GM12872 (cell line): ENCODE measurements around the gene AKR1D1.

ENCODE experiments used
- CTCF ChIP-seq: IDR thresholded peaks from 3 replicates; pipeline ENCODE4 v1.5.1; 2011; ENCODE audit warnings: low read depth, mild to moderate bottlenecking, low read length, moderate library complexity; ENCODE audit not compliant: insufficient read depth

The AKR1D1 gene

GRCh38 chr7:138166681-138167080 is 90.4 kb downstream of the AKR1D1 start:
- no peak for TF ChIP-seq CTCF

- TF ChIP-seq CTCF: no peak
These were observed 91.0 kb downstream of the AKR1D1 start for GRCh38 chr7:138167222-138167621.

- TF ChIP-seq CTCF: no peak
These were observed 91.6 kb downstream of the AKR1D1 start for GRCh38 chr7:138167869-138168296.
